Heart left ventricle (tissue), 16 donors: ENCODE results near the gene ABCA1. TPM values are rescaled to one million over a fixed set of nuclear protein-coding genes. Genes with fewer than 3 reads are reported as not detected.

Experiments
- ATAC-seq, 4 donors: fragments of 200-7000 bp; cut with Tn5 transposase; one replicate each; pipeline ENCODE4 v1.9.1; 2020 to 2022; ENCODE audit warnings: moderate library complexity in 4 of 4, mild to moderate bottlenecking in 3 of 4, moderate number of reproducible peaks in 1 of 4
- DNase-seq, 5 donors: peaks; one replicate each; pipeline ENCODE4 v3.0.0-alpha.2; 2020
- H3K27ac ChIP-seq, 12 donors: fragments of 200-600 bp; sonication (generic) in 4 of 12; one replicate each; pipeline versions ENCODE4 v1.5.0 to v1.8.0; 2016 to 2022; ENCODE audit warnings: mild to moderate bottlenecking in 2 of 12
- H3K27me3 ChIP-seq, 9 donors: fragments of 200-600 bp; sonication (generic) in 2 of 9; one replicate each; pipeline versions ENCODE4 v1.5.1 to v1.8.0; 2016 to 2022; ENCODE audit warnings: mild to moderate bottlenecking in 3 of 9
- H3K36me3 ChIP-seq, 9 donors: fragments of 200-600 bp; sonication (generic) in 2 of 9; one replicate each; pipeline versions ENCODE4 v1.5.0 to v1.8.0; 2018 to 2022; ENCODE audit warnings: mild to moderate bottlenecking in 2 of 9
- H3K4me1 ChIP-seq, 12 donors: fragments of 200-600 bp; sonication (generic) in 4 of 12; one replicate each; pipeline versions ENCODE4 v1.5.0 to v1.8.0; 2016 to 2022; ENCODE audit warnings: mild to moderate bottlenecking in 3 of 12
- H3K4me3 ChIP-seq, 12 donors: fragments of 200-600 bp; sonication (generic) in 4 of 12; one replicate each; pipeline versions ENCODE4 v1.5.0 to v1.8.0; 2017 to 2022; ENCODE audit warnings: mild to moderate bottlenecking in 9 of 12, moderate library complexity in 4 of 12
- H3K9me3 ChIP-seq, 12 donors: fragments of 200-600 bp; sonication (generic) in 4 of 12; one replicate each; pipeline versions ENCODE4 v1.5.0 to v1.8.0; 2016 to 2022; ENCODE audit warnings: mild to moderate bottlenecking in 1 of 12
- CTCF ChIP-seq, 12 donors: fragments of 200-600 bp; sonication (generic) in 4 of 12; IDR thresholded peaks; one replicate each; pipeline versions ENCODE4 v1.5.0 to v1.8.0; 2018 to 2022; ENCODE audit warnings: antibody characterized with exemption in 12 of 12, mild to moderate bottlenecking in 5 of 12
- POLR2A ChIP-seq, 2 donors: fragments of 450-650 bp; IDR thresholded peaks; one replicate each; pipeline ENCODE4 v1.6.1; 2017; ENCODE audit warnings: antibody characterized with exemption in 2 of 2, mild to moderate bottlenecking in 2 of 2, moderate library complexity in 2 of 2
- WGBS, 4 donors: extraction: QIAGEN DNeasy Blood & Tissue Kit in 2 of 4; methylation state at CpG; one replicate each; pipeline versions ENCODE4 v1.1.5 to v1.1.7; 2013 to 2018; 5-methylcytosine and 5-hydroxymethylcytosine counted together
- intact Hi-C, 10 donors: fragments of 100-400 bp; cut with DNase I; formaldehyde crosslinking; loops; one replicate each; pipeline versions ENCODE4 v1.11.1 to v1.14.2; 2022
- polyA plus RNA-seq, 2 donors: library from polyadenylated mRNA; stranded (reverse); fragments of 200-250 nt; gene quantifications; one replicate each; pipeline ENCODE4 v1.2.3, GENCODE V29; 2013
- total RNA-seq, 9 donors: library from RNA; depleted of rRNA in 2 of 9; stranded (reverse); fragments of >200 nt in 2 of 9; fragmentation: NEBNext Ultra II Directional in 3 of 9; extraction: Animal tissue kit (Norgen Biotek cat#: 25700) in 3 of 9; gene quantifications; one replicate each; pipeline versions ENCODE4 v1.1.0 to v1.2.4, GENCODE V29; 2016 to 2023
- donor health status: ischemic (EF 13 %, LVEDD 7.1; RV severe dilation, severe dysfunction).
- donor health status: healthy with polysubstance abuse.
- donor health status: DM: no; HTN: yes; CAD: no.
- donor health status: DM: no; HTN: no; CAD: no.
- donor health status: ischemic (EF 25% LVEDD 6.9; RV normal size, moderate dysfunction).
- donor health status: ischemic (EF 25% LVEDD 5.7; RV mildly dilated, moderate dysfunction).
- donor health status: healthy.
- donor health status: DM: yes; HTN: yes; CAD: no.
- donor health status: ischemic (EF 35%, LVEDD 5.7; RV mildly dilated, moderate dysfunction).
- donor health status: nonischemic (EF 11% LVEDD 7.7; RV severe dilation, severe dysfunction).
- donor health status: DM: yes; HTN: yes; CAD: no.
- donor health status: PGD.
- donor health status: ischemic (EF 29% LVEDD 5.4; RV normal size, mild dysfunction).
- donor health status: nonischemic (EF 23%, LVEDD 6.1; RV moderate dilation, normal function).

ABCA1 gene
- total and polyA plus RNA-seq, 11 donors = 2.1 to 45.3 (median 10.6) TPM

- intact Hi-C loops = no loop called here
- Histone ChIP-seq H3K36me3 (peaks cover 0 to 95% (median 55%) of the 10 kb centered on the region in 9 donors), H3K4me3 (no peak overlapping the region), H3K27me3 (no peaks in the 10 kb centered on the region), H3K4me1 (peaks cover 0 to 34% (median 15%) of the 10 kb centered on the region in 12 donors), H3K27ac (no peak overlapping the region), H3K9me3 (no peaks in the 10 kb centered on the region)
- DNase-seq (no peak), ATAC-seq (no peak)
- no peak for TF ChIP-seq POLR2A (IDR thresholded peaks at IDR 0.05)
- TF ChIP-seq CTCF (IDR thresholded peaks at IDR 0.05) = no peak
Measured at GRCh38 chr9:104882566-104882965, 45.4 kb downstream of the ABCA1 start.

- no peak for ATAC-seq
- DNase-seq = no peak
- peaks cover 0 to 95% (median 51%) of the 10 kb centered on the region in 9 donors for H3K36me3 ChIP-seq
- no peak overlapping the region for H3K4me3 ChIP-seq
- no peak overlapping the region for H3K27ac ChIP-seq
- TF ChIP-seq CTCF (IDR thresholded peaks at IDR 0.05) (no peak), POLR2A (IDR thresholded peaks at IDR 0.05) (no peak)
- H3K4me1 ChIP-seq = peaks cover 0 to 34% (median 15%) of the 10 kb centered on the region in 12 donors
- intact Hi-C loops = no loop called here
- no peaks in the 10 kb centered on the region for H3K27me3 ChIP-seq
- H3K9me3 ChIP-seq = no peaks in the 10 kb centered on the region
- WGBS, 4 donors = 48 to 62% (median 56%) methylated on average over 4 of the region's 4 CpGs
Measured at GRCh38 chr9:104882086-104882485, 45.9 kb downstream of the ABCA1 start.

GRCh38 chr9:104879555-104880309, 48.2 kb downstream of the ABCA1 start:
- Histone ChIP-seq H3K4me1 (peaks cover 0 to 34% (median 17%) of the 10 kb centered on the region in 12 donors), H3K9me3 (no peaks in the 10 kb centered on the region), H3K36me3 (peaks cover 0 to 86% (median 30%) of the 10 kb centered on the region in 9 donors), H3K27me3 (no peaks in the 10 kb centered on the region), H3K27ac (peak overlapping the region in 9 of 12 donors; percentile 3 to 81 (median 54)), H3K4me3 (no peak overlapping the region)
- WGBS, 4 donors = 50 to 54% (median 52%) methylated on average over 5 of the region's 5 CpGs
- no peak for TF ChIP-seq CTCF (IDR thresholded peaks at IDR 0.05)
- intact Hi-C loops = loop anchor here in 1 of 10 donors (2.0 kb wide), 1 partner anchor 23 kb away; no protein-coding TSS in a partner anchor
- ATAC-seq (peak in 3 of 4 donors; percentile 22 to 73 (median 47)), DNase-seq (no peak)

- TF ChIP-seq POLR2A (IDR thresholded peaks at IDR 0.05) (no peak), CTCF (IDR thresholded peaks at IDR 0.05) (no peak)
- Histone ChIP-seq H3K27me3 (no peaks in the 10 kb centered on the region), H3K27ac (no peak overlapping the region), H3K4me3 (no peak overlapping the region), H3K36me3 (peaks cover 0 to 55% (median 6%) of the 10 kb centered on the region in 9 donors), H3K4me1 (peaks cover 0 to 59% (median 30%) of the 10 kb centered on the region in 12 donors), H3K9me3 (no peaks in the 10 kb centered on the region)
- DNase-seq = no peak
- intact Hi-C loops = no loop called here
- ATAC-seq = no peak
- 95 to 100% (median 98%) methylated on average over 1 of the region's 1 CpG for WGBS, 4 donors
Measured at GRCh38 chr9:104876587-104876986, 51.4 kb downstream of the ABCA1 start.
